Smooth muscle cell (in vitro differentiated cells): ENCODE data around the gene CIRBP. TPM values are rescaled to one million over a fixed set of nuclear protein-coding genes. Genes with fewer than 3 reads are reported as not detected.

Experiments
- DNase-seq: peaks from one replicate; lab custom pipeline; 2025; ENCODE audit not compliant: unreplicated experiment; lab: John Stamatoyannopoulos, UW
- H2AFZ ChIP-seq: fragments of 200-600 bp; sonication (generic); 2 replicates; pipeline ENCODE4 v1.6.0; 2016; ENCODE audit warnings: antibody characterized with exemption, low read depth, mild to moderate bottlenecking
- H3F3A ChIP-seq: fragments of 200-600 bp; sonication (generic); 2 replicates; pipeline ENCODE4 v1.6.0; 2017; ENCODE audit warnings: antibody characterized with exemption, low read depth
- H3K27ac ChIP-seq: fragments of 200-600 bp; sonication (generic); 2 replicates; pipeline ENCODE4 v1.5.1; 2016; ENCODE audit warnings: low read depth, mild to moderate bottlenecking
- H3K27me3 ChIP-seq: fragments of 200-600 bp; sonication (generic); 2 replicates; pipeline ENCODE4 v1.6.1; 2016; ENCODE audit warnings: low read depth, mild to moderate bottlenecking
- H3K36me3 ChIP-seq: fragments of 200-600 bp; sonication (generic); 2 replicates; pipeline ENCODE4 v1.5.1; 2016; ENCODE audit warnings: low read depth
- H3K4me1 ChIP-seq: fragments of 200-600 bp; sonication (generic); 2 replicates; pipeline ENCODE4 v1.5.1; 2016; ENCODE audit warnings: low read depth
- H3K4me2 ChIP-seq: fragments of 200-600 bp; sonication (generic); 2 replicates; pipeline ENCODE4 v1.6.0; 2016; ENCODE audit warnings: mild to moderate bottlenecking
- H3K4me3 ChIP-seq: fragments of 200-600 bp; sonication (generic); 2 replicates; pipeline ENCODE4 v1.5.1; 2016; ENCODE audit warnings: mild to moderate bottlenecking
- H3K79me2 ChIP-seq: fragments of 200-600 bp; sonication (generic); 2 replicates; pipeline ENCODE4 v1.6.0; 2016; ENCODE audit warnings: low read depth, mild to moderate bottlenecking
- H3K9ac ChIP-seq: fragments of 200-600 bp; sonication (generic); 2 replicates; pipeline ENCODE4 v1.6.0; 2016; ENCODE audit warnings: low read depth
- H3K9me3 ChIP-seq: fragments of 200-600 bp; sonication (generic); replicated peaks from 2 replicates; pipeline ENCODE4 v1.5.1; 2016; ENCODE audit warnings: low read depth
- H4K20me1 ChIP-seq: fragments of 200-600 bp; sonication (generic); 2 replicates; pipeline ENCODE4 v1.6.0; 2016; ENCODE audit warnings: low read depth
- WGBS: methylation state at CpG from one replicate; pipeline ENCODE4 v1.1.7; 2016; ENCODE audit warnings: low lambda C conversion rate; 5-methylcytosine and 5-hydroxymethylcytosine counted together
- polyA plus RNA-seq: library from polyadenylated mRNA; unstranded; fragments of >200 nt; fragmentation: Nextera tagmentation; extraction: Ambion mirVana; gene quantifications from 2 replicates; pipeline ENCODE4 v1.2.1, GENCODE V29; 2016
- total RNA-seq: library from RNA; depleted of rRNA; stranded (reverse); fragments of >200 nt; gene quantifications from 2 replicates; pipeline ENCODE4 v1.2.3, GENCODE V29; 2014
- TF ChIP-seq, protein P1 (sequence below): fragments of 200-600 bp; sonication (generic); IDR thresholded peaks from 2 replicates; pipeline ENCODE4 v1.5.1; 2017; ENCODE audit warnings: borderline replicate concordance, mild to moderate bottlenecking, antibody characterized with exemption; ENCODE audit not compliant: insufficient read depth, poor library complexity, severe bottlenecking

The CIRBP gene
- total and polyA plus RNA-seq, 2 experiments from 2014 or later: 122 to 215 TPM

DNA sequence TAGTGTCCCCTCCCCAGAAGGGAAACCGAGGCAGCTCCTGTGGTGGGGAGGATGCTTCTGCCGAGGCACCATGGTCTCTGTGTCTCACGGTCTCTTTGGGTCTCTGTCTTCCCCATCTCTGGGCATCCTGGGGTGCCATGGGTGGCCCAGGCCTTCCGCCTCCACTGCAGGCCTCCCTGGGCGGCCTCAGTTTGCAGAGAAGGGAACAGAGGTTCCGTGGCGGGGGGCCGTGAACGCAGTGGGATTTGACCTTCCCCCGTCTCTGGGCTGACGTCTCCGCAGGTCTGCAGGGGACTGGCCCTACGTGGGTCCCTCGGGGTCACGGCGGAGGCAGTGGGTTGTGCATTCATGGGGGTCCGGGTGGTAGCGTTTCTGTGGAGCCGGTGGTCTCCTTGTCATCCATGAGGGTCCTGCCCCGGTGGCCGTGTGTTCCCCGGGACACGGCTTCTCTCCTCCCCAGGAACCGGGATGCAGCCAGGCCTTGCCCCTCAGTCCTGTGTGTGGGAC lies 21.1 kb downstream of the CIRBP start:
- no peak overlapping the region for H3K27ac ChIP-seq
- H3K9me3 ChIP-seq: no peaks in the 10 kb centered on the region
- H3K4me3 ChIP-seq: no peak overlapping the region
- no peak for DNase-seq
- TF ChIP-seq, protein P1, sequence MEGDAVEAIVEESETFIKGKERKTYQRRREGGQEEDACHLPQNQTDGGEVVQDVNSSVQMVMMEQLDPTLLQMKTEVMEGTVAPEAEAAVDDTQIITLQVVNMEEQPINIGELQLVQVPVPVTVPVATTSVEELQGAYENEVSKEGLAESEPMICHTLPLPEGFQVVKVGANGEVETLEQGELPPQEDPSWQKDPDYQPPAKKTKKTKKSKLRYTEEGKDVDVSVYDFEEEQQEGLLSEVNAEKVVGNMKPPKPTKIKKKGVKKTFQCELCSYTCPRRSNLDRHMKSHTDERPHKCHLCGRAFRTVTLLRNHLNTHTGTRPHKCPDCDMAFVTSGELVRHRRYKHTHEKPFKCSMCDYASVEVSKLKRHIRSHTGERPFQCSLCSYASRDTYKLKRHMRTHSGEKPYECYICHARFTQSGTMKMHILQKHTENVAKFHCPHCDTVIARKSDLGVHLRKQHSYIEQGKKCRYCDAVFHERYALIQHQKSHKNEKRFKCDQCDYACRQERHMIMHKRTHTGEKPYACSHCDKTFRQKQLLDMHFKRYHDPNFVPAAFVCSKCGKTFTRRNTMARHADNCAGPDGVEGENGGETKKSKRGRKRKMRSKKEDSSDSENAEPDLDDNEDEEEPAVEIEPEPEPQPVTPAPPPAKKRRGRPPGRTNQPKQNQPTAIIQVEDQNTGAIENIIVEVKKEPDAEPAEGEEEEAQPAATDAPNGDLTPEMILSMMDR: no peak
- WGBS: 92% methylated on average over 20 of the region's 24 CpGs
- H3F3A ChIP-seq: no peaks in the 10 kb centered on the region
- H4K20me1 ChIP-seq: peaks cover 56% of the 10 kb centered on the region
- no peaks in the 10 kb centered on the region for H3K79me2 ChIP-seq
- no peaks in the 10 kb centered on the region for H3K27me3 ChIP-seq
- H3K4me2 ChIP-seq: no peak overlapping the region
- peaks cover 10% of the 10 kb centered on the region for H3K4me1 ChIP-seq
- H2AFZ ChIP-seq: no peak overlapping the region
- H3K36me3 ChIP-seq: no peaks in the 10 kb centered on the region
- H3K9ac ChIP-seq: no peak overlapping the region

DNA sequence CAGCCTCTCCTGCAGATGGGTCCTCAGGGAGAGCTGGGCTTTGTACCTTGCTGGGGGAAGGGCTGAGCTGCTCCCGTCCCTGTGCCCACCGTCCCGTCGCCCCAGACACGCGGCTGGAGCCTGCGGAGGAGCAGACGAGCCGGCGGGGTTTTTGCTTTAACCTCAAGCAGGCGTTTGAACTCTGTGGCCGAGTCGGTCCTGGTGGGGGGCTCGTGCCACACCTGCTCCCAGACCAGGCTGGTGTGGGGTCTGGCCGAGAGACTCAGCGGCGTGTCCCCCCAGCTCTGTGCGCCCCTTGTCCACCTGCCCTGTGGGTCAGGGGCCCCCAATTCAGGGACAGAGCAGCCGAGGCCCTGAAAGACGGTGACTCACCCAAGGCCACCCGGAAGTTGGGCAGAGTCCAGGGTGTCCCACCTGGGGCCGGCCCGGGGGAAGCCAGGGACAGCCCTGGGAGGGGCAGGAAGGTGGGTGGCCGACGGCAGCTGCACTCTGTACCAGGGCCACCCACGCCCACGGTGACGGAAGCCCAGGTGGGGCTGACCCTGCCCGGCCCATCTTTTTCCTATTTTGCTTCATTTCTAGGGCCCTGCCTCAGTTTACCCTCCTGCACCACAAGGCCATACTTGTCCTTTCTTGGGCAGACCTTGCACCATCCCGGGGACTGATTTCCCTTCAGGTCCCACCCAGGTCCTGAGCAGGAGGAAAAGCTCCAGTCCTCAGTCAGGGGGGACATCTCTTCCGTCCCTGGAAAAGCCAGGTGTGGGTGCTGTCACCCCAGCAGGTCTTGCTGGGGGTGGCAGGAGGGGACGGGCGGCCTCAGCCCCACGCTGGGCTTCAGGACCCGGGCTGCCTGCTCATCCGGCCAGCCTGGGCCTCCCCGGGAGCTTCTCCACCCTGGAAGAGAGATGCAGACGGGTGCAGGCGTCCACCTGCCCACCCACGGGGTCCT lies 21.8 kb downstream of the CIRBP start:
- 92% methylated on average over 39 of the region's 40 CpGs for WGBS
- Histone ChIP-seq H3K27ac (no peak overlapping the region), H3K9me3 (no peaks in the 10 kb centered on the region), H3K27me3 (no peaks in the 10 kb centered on the region), H4K20me1 (peaks cover 59% of the 10 kb centered on the region), H2AFZ (no peak overlapping the region), H3K4me2 (no peak overlapping the region), H3K4me3 (no peak overlapping the region), H3K4me1 (peaks cover 14% of the 10 kb centered on the region), H3K79me2 (no peaks in the 10 kb centered on the region), H3K9ac (no peak overlapping the region), H3K36me3 (no peaks in the 10 kb centered on the region), H3F3A (no peaks in the 10 kb centered on the region)
- TF ChIP-seq, protein P1: no peak
- no peak for DNase-seq

DNA sequence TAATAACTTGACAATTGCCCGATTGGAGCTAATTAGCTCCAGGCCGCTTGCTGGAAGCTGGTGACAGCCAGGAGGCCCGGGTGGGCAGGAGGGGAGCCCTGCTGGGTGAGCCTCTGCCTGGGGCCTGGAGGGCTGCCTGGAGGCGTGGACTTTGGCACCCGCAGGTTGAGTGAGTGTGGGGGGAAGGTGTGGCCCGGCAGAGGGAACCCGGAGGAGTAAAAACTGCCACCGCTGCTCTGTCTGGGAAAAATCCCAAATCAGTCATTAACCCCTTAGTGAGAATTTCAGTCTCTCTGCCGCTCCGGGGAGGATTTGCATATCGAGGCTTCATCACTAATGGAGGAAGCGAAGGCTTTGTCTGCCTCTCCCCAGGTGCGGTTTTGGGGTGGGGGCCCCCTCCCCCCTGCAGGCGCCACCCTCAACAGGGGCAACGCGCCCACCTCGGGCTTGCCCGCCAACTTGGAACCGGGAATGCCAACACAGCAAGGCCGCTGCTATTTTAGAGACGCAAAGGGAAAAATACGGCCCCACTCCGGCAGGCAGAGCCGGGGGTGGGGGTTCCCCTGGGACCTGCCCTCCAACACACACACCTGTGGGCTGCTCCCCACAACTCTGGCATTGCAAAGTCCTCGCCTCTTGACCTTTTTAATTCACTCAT lies 22.8 kb downstream of the CIRBP start:
- Histone ChIP-seq H3K79me2 (no peaks in the 10 kb centered on the region), H3K27ac (no peak overlapping the region), H3F3A (no peaks in the 10 kb centered on the region), H4K20me1 (peaks cover 63% of the 10 kb centered on the region), H3K36me3 (no peaks in the 10 kb centered on the region), H3K4me2 (no peak overlapping the region), H3K4me1 (peaks cover 11% of the 10 kb centered on the region), H2AFZ (no peak overlapping the region), H3K9me3 (no peaks in the 10 kb centered on the region), H3K4me3 (no peak overlapping the region), H3K27me3 (no peaks in the 10 kb centered on the region), H3K9ac (no peak overlapping the region)
- DNase-seq: no peak
- TF ChIP-seq, protein P1: no peak
- 83% methylated on average over 25 of the region's 25 CpGs for WGBS
